Measurements from ENCODE around the gene NAALADL2.

DNA sequence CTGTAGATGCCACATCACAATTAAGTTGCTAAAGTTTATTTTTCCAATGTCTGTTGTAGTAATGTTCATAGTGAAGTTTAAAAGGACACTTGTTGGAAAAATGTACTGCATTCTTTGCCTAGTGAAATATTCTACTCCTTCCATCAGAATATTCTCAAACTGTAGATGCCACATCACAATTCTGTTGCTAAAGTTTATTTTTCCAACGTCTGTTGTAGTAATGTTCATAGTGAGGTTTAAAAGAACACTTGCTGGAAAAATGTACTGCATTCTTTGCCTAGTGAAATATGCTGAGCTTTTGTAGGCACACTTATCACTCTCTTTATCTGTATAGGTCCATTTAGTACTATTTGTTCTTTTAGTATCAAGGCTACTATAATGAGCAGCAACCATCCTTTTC, 836.1 kb downstream of the NAALADL2 start:
- TF ChIP-seq, protein P1, sequence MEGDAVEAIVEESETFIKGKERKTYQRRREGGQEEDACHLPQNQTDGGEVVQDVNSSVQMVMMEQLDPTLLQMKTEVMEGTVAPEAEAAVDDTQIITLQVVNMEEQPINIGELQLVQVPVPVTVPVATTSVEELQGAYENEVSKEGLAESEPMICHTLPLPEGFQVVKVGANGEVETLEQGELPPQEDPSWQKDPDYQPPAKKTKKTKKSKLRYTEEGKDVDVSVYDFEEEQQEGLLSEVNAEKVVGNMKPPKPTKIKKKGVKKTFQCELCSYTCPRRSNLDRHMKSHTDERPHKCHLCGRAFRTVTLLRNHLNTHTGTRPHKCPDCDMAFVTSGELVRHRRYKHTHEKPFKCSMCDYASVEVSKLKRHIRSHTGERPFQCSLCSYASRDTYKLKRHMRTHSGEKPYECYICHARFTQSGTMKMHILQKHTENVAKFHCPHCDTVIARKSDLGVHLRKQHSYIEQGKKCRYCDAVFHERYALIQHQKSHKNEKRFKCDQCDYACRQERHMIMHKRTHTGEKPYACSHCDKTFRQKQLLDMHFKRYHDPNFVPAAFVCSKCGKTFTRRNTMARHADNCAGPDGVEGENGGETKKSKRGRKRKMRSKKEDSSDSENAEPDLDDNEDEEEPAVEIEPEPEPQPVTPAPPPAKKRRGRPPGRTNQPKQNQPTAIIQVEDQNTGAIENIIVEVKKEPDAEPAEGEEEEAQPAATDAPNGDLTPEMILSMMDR (IDR thresholded peaks at IDR 0.05): no peak
- no peak for TF ChIP-seq EZH2 (IDR thresholded peaks at IDR 0.05; ENCODE audit: borderline replicate concordance, insufficient read depth, low read depth, low read length, poor library complexity, severe bottlenecking)

All from B cell (primary cell).